Osteocyte (in vitro differentiated cells): Measurements from ENCODE around the gene KIAA0232. TPM values are rescaled to one million over a fixed set of nuclear protein-coding genes. Genes with fewer than 3 reads are reported as not detected.

ENCODE experiments used
- DNase-seq: peaks from one replicate; pipeline ENCODE4 v3.0.0; 2021; ENCODE audit warnings: mixed read lengths; ENCODE audit not compliant: unreplicated experiment; ENCODE audit errors: extremely low spot score
- H3K27ac Mint-ChIP-seq: one replicate; pipeline ENCODE4 v1.8.0; 2021; ENCODE audit warnings: mild to moderate bottlenecking, mixed read lengths; ENCODE audit not compliant: unreplicated experiment
- H3K27me3 Mint-ChIP-seq: one replicate; pipeline ENCODE4 v1.8.0; 2021; ENCODE audit warnings: mixed read lengths; ENCODE audit not compliant: unreplicated experiment
- H3K36me3 Mint-ChIP-seq: one replicate; pipeline ENCODE4 v1.8.0; 2021; ENCODE audit warnings: mixed read lengths; ENCODE audit not compliant: unreplicated experiment
- H3K4me1 Mint-ChIP-seq: one replicate; pipeline ENCODE4 v1.8.0; 2021; ENCODE audit warnings: mixed read lengths; ENCODE audit not compliant: unreplicated experiment
- H3K4me3 Mint-ChIP-seq: one replicate; pipeline ENCODE4 v1.8.0; 2021; ENCODE audit warnings: mild to moderate bottlenecking, moderate library complexity, mixed read lengths; ENCODE audit not compliant: unreplicated experiment
- H3K9me3 Mint-ChIP-seq: one replicate; pipeline ENCODE4 v1.8.0; 2021; ENCODE audit warnings: mixed read lengths; ENCODE audit not compliant: unreplicated experiment
- CTCF ChIP-seq: fragments of 200-600 bp; sonication (generic); IDR thresholded peaks from 2 replicates; pipeline ENCODE4 v1.5.0; 2021; ENCODE audit warnings: antibody characterized with exemption, mild to moderate bottlenecking, moderate library complexity
- total RNA-seq: library from RNA; stranded (reverse); gene quantifications from 2 replicates; pipeline ENCODE4 v1.2.1, GENCODE V29; 2021

Gene KIAA0232
- total RNA-seq, 1 donor from 2014 or later = 27.1 TPM

GRCh38 chr4:6773616-6774540 lies 8.6 kb upstream of the KIAA0232 start:
- Mint-ChIP-seq H3K9me3 (no peaks in the 10 kb centered on the region), H3K27ac (peak overlapping the region; percentile 83), H3K36me3 (no peaks in the 10 kb centered on the region), H3K4me1 (peaks cover 33% of the 10 kb centered on the region), H3K4me3 (no peak overlapping the region), H3K27me3 (peaks cover 10% of the 10 kb centered on the region)
- no peak for TF ChIP-seq CTCF
- no peak for DNase-seq

- H3K9me3 Mint-ChIP-seq = no peaks in the 10 kb centered on the region
- no peak overlapping the region for H3K4me3 Mint-ChIP-seq
- H3K36me3 Mint-ChIP-seq = no peaks in the 10 kb centered on the region
- DNase-seq = no peak
- peaks cover 38% of the 10 kb centered on the region for H3K4me1 Mint-ChIP-seq
- no peak overlapping the region for H3K27ac Mint-ChIP-seq
- TF ChIP-seq CTCF = no peak
- H3K27me3 Mint-ChIP-seq = peaks cover 10% of the 10 kb centered on the region
Measured at GRCh38 chr4:6775746-6776145, 6.8 kb upstream of the KIAA0232 start.

- Mint-ChIP-seq H3K9me3 (no peaks in the 10 kb centered on the region), H3K36me3 (no peaks in the 10 kb centered on the region), H3K27ac (no peak overlapping the region), H3K27me3 (peaks cover 10% of the 10 kb centered on the region), H3K4me1 (peaks cover 31% of the 10 kb centered on the region), H3K4me3 (no peak overlapping the region)
- TF ChIP-seq CTCF = no peak
- no peak for DNase-seq
Measured at GRCh38 chr4:6776920-6777635, 5.4 kb upstream of the KIAA0232 start.

- DNase-seq = no peak
- H3K27me3 Mint-ChIP-seq = peaks cover 10% of the 10 kb centered on the region
- no peaks in the 10 kb centered on the region for H3K9me3 Mint-ChIP-seq
- H3K27ac Mint-ChIP-seq = no peak overlapping the region
- no peak overlapping the region for H3K4me3 Mint-ChIP-seq
- H3K36me3 Mint-ChIP-seq = no peaks in the 10 kb centered on the region
- TF ChIP-seq CTCF = no peak
- H3K4me1 Mint-ChIP-seq = peaks cover 27% of the 10 kb centered on the region
Measured at GRCh38 chr4:6777636-6778281, 4.8 kb upstream of the KIAA0232 start.
